GM19452 (cell line): Measurements from ENCODE around the gene MBP.
A peak's percentile ranks its signal among the peaks of the same experiment; 100 is the strongest.

Source experiments
- ATAC-seq: cut with Tn5 transposase; IDR thresholded peaks from one replicate; pipeline ENCODE4 v1.9.1; 2021; ENCODE audit not compliant: unreplicated experiment

Gene MBP

DNA sequence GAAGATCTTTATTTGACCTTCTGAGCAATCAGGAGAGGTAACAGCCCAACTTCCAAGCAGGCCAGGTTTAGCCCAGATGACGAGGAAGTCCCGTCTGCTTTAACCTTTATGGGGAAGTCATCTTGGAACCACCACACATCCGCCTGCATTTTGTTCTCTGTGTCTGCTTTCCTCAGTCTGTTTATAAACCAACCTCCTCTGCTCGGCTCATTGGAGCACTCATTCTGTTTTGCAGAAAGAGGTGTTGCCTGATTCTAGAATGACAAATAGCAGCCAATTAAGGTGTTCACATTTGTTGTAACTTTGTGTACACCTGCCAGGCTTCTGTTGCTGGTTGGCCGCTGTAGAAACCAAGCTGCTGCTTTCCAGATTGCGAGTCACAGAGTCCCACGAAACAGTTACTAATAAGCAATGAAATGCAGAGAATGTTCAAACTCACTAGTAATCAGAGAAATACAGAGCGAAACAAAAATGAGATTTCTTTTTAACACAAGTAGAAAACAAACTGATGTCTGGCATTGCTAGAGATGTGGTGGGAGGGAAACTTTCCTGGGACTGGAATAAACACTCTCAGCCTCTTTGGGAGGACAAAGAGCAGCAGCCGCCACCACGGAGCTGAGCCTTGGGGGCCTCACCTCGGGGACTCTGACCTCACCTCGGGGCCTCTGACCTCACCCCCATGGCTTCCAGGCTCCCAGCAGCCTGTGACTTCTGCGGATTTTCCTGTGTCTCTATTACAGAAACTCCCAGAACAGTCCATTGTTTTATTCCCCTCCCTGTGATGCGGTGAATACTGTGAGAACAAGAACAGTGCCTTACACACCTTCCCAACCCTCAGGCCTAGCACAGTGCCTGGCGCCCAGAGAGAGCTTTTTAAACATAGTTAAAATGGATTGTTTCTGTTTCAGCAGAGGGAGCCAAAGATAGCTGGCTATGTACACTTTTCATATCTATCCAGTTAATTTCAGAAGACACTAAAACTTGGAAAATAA, 64.0 kb downstream of the MBP start:
- peak; percentile 27 for ATAC-seq

DNA sequence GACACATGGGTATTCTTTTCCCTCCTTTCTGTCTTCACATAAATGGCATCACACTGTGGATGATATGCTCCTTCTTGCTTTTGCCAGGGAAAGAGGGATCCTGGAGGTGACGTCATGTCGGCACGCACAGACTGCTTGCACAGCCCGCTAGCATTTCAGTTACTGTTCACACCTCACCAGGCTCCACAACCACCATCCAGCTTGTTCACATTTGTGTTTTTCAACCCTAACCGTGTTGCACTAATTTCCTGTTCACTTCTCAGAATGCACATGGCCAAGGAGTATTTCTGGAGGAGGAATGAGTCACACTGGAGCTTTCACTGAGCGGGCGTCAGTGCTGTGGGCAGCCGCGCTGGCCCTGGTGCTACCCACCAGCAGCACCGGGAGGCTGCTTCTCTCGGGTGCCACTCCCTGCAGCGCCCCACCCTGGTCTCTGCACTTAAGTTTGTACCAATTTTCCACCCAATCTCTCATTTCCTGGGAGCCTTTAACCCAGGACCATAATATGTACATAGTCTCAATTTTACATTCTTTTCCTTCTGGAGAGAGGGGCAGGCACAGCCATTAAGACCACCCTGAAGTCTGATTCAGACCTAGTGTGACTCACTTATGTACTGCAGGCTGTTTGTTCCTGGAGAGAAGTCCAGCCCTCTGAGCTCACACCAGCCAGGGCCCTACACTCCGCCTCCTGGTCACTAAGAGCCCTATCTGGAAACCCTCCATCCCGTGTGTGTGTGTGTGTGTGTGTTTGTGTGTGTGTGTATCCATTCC, 65.1 kb downstream of the MBP start:
- ATAC-seq = peak; percentile 23

DNA sequence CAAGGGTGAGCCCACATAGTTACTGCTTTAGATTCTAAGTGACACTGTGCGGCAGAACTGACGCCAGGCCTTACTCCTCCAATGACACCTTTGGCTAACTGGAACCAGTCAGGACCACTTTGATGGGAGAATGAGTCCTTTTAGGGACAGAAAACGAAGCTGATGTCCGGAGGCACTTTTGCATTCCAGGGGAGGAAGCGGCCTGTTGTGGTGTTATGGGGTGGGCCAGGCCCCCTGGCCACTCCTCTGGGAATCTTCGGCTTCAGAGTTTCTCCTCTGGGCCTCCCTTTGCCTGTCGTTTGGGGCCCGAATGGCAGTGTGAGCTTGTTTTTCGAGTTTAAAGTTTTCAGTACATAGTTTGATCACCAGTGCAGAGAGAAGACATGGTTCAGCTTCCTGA, 65.9 kb downstream of the MBP start:
- ATAC-seq = no peak

DNA sequence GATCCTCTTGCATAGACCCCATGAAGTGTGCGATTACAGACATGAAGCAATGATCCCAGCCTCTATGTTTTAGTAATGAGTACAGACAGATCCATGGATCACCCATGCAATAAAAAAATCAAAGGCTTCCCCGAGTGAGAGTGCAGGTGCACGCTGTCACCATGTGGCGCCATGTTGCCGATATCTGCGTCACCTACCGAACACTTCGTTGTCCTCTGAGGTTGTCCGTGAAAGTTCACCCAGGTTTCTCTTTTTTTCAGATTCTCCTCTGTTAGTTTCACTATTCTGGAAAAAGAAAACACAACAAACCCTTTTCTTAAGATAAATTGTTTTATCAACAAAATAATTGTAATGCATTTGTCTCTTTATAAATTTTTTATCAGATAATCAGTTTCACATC, 66.5 kb downstream of the MBP start:
- ATAC-seq = no peak

DNA sequence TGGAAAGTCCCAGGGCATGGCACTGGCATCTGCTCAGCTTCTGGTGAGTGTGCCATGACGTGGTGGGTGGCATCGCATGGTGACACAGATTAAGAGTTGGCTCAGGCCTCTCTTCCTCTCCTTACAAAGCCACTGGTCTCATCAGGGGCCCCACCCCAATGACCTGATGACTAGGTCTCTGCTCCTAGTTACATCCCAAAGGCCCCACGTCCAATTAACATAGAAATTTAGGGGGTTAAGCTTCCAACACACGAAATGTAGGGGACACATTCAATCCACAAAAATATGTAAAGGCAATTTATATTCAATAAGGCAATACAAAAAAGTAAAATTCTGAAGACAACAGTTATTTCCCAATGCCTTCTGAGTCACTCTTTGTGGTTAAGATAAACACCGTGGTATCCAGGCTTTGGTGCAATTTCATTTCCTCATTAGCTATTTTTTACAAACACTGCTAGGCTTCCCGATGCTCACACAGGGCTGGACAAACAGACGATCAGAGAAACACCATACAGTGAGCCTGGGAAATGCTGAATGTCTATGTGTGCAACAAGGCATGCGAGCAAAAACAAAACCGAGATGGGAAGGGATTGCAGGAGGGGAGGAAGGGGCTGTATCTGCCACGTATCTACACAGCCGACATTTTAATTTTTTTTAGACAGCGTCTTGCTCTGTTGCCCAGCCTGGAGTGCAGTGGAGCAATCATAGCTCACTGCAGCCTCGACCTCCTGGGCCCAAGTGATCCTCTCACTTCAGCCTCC, 67.2 kb downstream of the MBP start:
- no peak for ATAC-seq

DNA sequence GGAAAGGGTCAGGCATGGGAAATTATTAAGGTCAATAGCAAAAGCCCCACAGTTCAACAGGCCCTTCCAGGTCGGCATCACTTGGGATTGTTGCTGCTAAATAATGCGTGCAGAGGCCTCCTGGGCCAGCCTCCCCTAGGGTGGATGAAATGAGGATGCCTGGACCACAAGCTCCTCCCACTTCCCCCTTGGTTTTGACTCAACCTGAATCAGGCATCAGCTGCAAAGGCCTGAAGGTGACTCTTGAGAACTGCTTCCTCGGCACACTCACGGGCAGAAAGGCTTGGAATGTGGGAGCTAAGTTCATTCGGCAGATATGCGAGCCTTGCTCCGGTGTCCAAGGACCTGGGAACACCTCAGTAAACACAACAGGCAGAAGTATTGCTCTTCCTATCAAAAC, 69.3 kb downstream of the MBP start:
- peak; percentile 46 for ATAC-seq

DNA sequence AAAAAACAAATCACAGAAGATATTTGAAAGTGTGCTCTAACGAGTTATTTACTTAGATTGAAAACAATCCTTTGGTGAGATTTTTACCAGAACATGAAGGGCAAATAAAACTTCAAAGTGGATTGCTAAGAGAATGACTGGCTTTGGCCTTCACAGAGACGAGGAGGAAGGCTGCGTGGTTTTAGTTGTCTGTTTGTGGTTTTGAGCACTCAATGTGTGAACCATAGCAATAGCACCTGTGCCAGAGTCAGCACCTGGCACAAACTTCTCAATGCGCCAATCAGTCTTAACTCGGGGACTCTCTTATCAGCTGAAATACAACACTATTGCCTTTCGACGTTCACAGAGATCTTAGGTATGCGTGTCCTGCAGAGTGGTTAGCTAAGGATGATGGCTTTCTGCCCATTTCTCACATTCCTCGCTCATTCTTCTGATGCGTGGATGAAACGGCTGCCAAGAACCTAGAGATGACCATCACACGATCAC, 70.0 kb downstream of the MBP start:
- ATAC-seq = peak; percentile 69

DNA sequence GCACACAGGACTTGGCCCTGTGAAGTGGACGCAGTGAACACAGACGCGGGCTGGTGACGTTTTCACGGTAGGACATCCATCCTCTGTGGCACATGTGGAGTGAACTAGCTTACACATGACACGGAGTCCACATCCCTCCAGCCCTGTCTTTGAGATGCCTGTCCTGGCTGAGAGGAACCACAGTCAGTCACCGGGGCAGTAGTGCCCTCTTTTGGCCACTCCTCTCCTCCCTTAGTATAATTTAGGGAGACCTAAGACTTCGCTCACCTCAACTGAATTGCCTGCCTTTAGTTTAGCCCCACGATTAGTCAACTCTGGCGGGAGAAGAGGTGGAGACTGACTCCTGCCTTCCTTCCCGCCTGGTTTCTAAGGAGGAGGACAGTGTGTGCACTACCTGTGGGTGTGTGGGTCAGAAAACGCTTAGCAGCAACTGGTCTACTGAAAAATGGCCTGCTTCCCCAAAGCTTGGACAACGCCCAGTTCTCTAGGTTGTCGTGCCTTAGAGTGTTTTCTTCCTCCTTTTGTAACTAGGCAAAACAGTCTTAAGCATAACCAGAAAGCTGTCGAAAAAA, 70.6 kb downstream of the MBP start:
- peak; percentile 41 for ATAC-seq

DNA sequence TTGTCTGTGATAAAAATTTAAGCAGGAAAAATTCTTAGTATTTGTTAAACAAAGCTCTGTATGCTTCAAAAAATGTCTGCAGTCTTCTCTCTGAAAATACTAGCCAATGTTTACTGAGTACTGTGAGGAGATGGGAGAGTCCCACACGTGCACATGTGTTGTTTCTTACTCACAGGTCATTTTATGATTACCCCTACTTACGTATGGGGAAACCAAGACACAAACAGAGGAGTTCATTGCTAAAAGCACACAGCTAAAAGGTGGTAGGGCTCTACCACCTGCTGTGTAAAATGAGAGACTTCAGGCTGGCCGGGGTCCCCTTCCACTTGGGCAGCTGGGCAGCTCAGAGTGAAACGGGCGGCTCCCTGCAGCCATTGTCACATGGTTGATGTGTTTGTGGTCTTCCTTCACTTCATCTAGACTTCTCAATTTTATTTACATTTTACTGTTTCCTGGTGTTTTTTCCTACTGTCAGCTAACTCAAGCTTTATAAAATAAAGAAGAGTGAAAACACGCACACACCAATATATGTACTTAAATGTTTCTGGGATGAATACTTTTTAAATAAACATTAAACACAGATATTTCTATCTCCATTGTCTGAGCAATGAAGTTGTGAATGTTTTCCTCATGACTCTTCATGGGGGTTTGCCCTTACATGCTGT, 71.2 kb downstream of the MBP start:
- ATAC-seq = no peak

DNA sequence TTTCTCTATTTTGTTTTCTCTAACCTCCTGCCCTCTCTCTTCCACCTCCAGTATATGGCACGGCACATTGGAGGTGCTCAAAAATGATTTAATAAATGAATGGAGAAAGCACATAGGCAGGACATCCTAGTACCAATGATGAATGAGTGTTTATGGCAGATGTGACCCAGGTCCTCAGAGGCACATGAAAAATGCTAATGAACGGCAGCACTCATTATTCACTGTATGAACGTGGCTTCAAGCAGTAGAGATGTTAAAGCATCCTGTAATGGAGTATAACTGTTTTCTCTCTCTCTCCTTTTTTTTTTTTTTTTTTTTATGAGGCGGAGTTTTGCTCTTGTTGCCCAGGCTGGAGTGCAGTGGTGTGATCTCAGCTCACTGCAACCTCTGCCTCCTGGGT, 72.4 kb downstream of the MBP start:
- ATAC-seq = no peak

DNA sequence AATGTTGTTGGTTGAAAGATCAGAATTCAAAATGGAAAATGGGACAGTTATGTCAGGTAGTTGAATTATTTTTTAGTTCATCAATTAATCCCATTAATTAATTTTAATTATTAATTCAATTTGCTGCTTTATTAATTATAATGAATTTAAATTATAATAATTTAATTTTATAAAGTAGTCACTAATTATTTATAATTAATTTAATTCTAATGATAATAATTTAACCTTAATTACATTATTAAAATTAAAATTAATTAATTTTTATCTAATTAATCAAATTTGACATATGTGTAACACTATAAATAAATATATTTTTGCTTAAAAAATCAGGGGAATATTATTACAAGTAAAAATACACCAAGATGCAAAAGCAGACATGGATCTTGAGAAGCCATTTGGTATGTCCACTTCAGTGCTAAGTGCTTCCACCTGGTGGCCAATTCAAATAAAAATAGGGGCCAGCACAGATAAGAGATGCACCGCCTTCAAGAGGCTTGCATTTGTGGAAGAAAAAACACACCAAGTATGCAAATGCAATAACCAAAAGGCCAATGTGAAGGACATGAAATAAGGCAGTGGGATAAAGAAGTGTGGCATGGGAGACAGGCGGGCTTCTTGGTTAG, 73.2 kb downstream of the MBP start:
- ATAC-seq = no peak

DNA sequence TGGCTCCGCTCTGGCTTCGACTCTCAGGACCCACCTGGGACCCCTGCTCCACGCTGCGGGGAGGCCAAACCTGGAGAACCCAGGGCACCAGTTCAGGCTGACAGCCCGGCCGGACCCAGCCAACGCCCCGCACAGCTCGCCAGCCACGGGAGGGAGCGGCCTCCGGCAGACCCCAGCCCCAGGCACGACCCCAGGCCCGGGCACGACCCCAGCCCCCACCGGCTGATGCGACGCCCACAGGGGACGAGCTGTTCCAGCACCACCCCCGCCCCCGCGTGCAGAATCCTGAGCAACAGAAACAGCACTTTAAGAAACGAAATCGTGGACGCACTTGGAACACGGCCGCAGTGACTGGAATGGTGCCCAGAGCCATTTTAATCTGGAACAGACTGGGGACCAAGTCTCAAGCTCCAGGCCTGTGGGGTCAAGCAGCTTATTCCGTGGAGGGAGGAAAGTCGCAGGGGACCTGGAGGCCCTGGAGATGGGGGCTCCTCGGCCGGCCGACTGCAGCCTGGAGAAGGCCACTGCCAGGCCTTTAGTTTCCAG, 74.2 kb downstream of the MBP start:
- no peak for ATAC-seq

DNA sequence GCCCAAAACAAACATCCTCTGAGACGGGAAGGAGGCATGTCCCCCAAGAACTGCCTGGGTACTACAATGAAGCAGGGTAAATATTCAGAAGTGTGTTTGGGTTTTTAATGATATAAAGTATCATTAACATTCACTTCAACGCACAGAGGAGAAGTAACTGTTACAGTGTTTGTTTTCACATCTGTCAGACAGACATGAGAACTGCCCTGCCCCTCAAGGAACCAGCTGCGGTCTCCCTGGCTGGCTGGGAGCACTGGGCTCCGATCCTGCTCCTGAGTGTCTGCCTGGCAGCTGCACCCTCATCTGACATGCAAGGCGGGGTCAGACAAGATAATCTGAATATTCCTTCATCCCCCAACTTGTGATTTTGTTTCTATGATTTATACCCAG, 75.6 kb downstream of the MBP start:
- no peak for ATAC-seq

DNA sequence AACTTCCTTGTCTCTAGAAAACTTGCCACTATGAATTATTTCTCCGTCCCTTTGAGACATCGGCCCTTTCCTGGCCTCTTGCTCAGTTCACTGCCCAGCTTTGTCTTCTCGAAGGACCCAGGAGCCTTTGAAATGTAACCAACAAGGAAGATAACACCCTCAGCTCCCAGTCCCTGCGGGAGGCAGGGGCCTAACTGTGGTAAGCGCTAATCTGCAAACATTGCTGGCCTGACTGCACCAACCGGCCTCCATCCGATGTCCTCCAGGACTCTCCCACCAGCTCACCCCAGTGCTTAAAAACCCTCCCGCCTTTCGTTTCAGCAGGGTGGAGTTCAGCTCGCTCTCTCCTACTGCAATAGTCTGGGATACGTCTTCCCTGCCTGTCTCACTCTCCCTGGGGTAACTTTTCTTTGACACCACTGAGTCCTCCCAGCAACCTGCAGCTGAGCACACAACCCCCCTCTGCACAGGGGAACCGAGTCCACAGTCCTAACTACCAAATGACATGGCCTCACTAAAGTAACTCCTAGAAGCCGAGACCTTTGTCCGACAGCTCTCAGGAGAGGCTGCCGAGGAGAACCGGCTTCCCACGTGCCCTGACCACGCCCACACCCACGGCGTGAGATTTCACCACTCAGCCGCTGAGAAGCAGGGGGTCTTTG, 76.1 kb downstream of the MBP start:
- ATAC-seq = no peak

DNA sequence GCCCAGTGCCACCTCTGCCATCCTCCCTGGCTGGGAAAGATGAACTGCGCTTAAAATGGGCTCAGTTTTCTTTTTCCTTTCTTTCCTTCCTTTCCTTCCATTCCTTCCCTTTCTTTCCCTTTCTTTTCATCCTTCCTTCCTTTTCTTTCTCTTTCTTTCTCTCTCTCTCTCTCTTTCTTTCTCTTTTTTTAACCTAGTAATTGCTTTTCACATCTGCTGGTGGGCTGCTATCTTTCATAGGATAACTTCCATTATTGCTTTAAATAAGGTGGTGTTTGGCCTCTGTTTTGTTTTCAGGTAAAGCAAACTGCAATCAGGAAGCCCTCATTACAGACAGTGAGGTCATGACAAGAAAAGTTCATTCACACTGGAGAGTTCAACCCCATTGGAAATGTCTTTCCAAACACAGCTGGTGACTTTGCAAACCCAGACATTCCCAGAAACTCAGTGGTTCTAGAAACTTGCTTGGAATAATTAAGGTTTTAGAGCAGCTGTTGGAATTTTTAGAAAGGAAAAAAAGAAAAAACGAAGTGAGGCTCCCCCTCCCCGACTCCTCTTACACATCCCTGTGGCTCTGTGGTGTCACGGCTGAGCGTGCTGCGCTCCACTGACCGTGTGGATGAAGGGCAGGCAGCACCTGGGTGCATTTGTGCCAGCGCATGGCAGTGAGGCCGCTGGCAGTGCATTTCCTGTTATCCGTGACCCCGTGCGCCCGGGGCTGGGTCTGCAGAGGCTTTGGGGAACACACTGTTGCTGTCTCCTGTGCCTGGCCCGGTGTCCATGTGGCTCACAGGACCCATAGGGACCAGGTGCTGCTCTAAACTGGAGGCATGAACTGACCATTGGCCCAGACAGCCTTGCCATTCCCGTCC, 76.9 kb downstream of the MBP start:
- ATAC-seq = no peak

DNA sequence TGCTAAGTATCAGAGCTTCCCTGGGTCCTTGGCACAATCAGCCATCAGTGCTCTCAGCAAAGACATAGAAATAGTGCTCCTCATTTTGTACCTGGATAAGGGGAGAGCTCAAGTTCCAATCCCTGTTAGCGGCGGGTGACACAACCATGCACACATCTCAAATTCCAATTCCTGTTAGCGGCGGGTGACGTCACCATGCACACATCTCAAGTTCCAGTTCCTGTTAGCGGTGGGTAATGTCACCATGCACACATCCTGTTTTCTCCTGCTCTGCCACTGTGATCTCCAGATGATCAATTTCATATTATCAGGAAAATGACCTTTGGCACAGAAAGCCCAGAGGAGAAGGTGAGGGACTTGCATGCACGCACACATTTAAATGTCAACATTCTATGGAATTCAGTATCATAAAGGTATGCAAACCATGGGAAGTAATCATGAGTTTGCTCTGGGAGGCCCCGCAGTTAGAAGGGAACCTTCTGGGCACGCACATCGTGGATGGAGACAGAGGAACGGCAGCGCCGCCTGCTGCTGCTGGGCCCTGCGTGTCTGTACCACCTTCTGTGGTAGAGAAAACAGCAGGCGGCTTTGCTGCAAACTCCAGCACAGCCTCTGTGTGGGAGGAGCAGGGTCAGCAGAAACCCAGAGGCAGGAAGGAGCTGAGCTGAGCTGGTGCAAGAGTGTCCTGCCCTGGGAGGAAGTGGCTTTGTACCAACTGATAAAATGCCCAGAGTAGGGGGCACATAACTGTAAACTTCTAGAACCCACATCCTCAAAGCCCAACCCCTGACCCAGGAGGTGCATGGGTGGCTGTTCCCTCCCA, 77.8 kb downstream of the MBP start:
- ATAC-seq = peak; percentile 87

DNA sequence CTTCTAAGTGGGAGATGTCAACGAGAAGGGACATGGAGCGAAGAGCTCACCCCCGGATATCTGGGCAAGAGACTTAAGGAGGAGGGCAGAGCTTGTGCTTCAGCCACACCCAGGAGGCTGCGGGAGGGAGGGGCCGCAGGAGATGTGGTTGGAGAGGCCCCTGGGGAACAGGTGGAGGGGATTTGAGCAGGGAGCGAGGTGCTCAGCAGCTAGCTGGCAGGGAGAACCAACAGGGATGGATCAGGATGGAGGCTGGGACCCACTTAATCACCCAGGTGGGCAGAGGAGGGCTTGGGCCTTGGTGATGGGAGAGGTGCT, 78.3 kb downstream of the MBP start:
- ATAC-seq = peak; percentile 8
